GM13976 (cell line): ENCODE results near the gene CYP26A1.
A peak's percentile ranks its signal among the peaks of the same experiment; 100 is the strongest.

ENCODE experiments used
- DNase-seq: peaks from one replicate; pipeline ENCODE4 v3.0.0; 2012; ENCODE audit warnings: low spot score
- CTCF ChIP-seq: IDR thresholded peaks from 2 replicates; pipeline ENCODE4 v1.5.1; 2012; ENCODE audit warnings: borderline replicate concordance, mild to moderate bottlenecking; ENCODE audit not compliant: insufficient read depth; ENCODE audit errors: extremely low read depth, missing control alignments, control extremely low read depth
- in situ Hi-C: fragments of 300-500 bp; cut with MboI; formaldehyde crosslinking; loops from one replicate; pipeline ENCODE4 v1.12.0; 2022; ENCODE audit warnings: low sequenced_read_pairs, mixed read lengths, inconsistent platforms; ENCODE audit not compliant: unreplicated experiment

Gene CYP26A1

GRCh38 chr10:93032809-93033137, 40.9 kb upstream of the CYP26A1 start:
- TF ChIP-seq CTCF: no peak
- in situ Hi-C loops: no loop called here
- DNase-seq: no peak

GRCh38 chr10:93034426-93034825, 39.3 kb upstream of the CYP26A1 start:
- DNase-seq: no peak
- in situ Hi-C loops: no loop called here
- no peak for TF ChIP-seq CTCF

- DNase-seq: no peak
- no peak for TF ChIP-seq CTCF
- in situ Hi-C loops: no loop called here
These were observed 34.6 kb upstream of the CYP26A1 start for GRCh38 chr10:93039110-93039509.

GRCh38 chr10:93039721-93040120, 34.0 kb upstream of the CYP26A1 start:
- peak; percentile 52 for TF ChIP-seq CTCF
- in situ Hi-C loops: no loop called here
- peak; percentile 70 for DNase-seq

GRCh38 chr10:93054486-93054885, 19.2 kb upstream of the CYP26A1 start:
- no peak for TF ChIP-seq CTCF
- in situ Hi-C loops: no loop called here
- DNase-seq: no peak

GRCh38 chr10:93058139-93058538, 15.6 kb upstream of the CYP26A1 start:
- DNase-seq: no peak
- TF ChIP-seq CTCF: no peak
- in situ Hi-C loops: no loop called here
